DND-41 (cell line): ENCODE measurements around the gene ZNF816.

Experiments used
- ATAC-seq: fragments of 200-7000 bp; cut with Tn5 transposase; 3 replicates; pipeline ENCODE4 v1.9.1; 2021; ENCODE audit warnings: low read depth; ENCODE audit not compliant: insufficient read depth
- DNase-seq: peaks from one replicate; pipeline ENCODE4 v3.0.0-alpha.2; 2020
- H2AFZ ChIP-seq: 2 replicates; pipeline ENCODE4 v1.6.0; 2012; ENCODE audit warnings: low read depth, low read length
- H3K27ac ChIP-seq: 2 replicates; pipeline ENCODE4 v1.5.1; 2012; ENCODE audit warnings: low read length, inconsistent platforms
- H3K27me3 ChIP-seq: fragments of 200-600 bp; sonication (generic); 2 replicates; pipeline ENCODE4 v1.6.0; 2012; ENCODE audit warnings: low read length, mild to moderate bottlenecking, inconsistent platforms; ENCODE audit not compliant: insufficient read depth, poor library complexity
- H3K36me3 ChIP-seq: 2 replicates; pipeline ENCODE4 v1.5.1; 2012; ENCODE audit warnings: low read length, inconsistent platforms; ENCODE audit not compliant: insufficient read depth
- H3K4me1 ChIP-seq: 2 replicates; pipeline ENCODE4 v1.5.1; 2012; ENCODE audit warnings: mild to moderate bottlenecking, low read length; ENCODE audit not compliant: insufficient read depth
- H3K4me2 ChIP-seq: 2 replicates; pipeline ENCODE4 v1.6.0; 2012; ENCODE audit warnings: mild to moderate bottlenecking, moderate library complexity, low read length, inconsistent platforms; ENCODE audit not compliant: insufficient read depth
- H3K4me3 ChIP-seq, 2 experiments: fragments of 200-600 bp in 1 of 2; shearing (Covaris generic) in 1 of 2; 2 replicates each; pipeline ENCODE4 v1.5.1; 2012 to 2016; ENCODE audit warnings: inconsistent platforms in 2 of 2, low read length in 2 of 2, mild to moderate bottlenecking in 2 of 2, low read depth in 1 of 2, moderate library complexity in 1 of 2
- H3K79me2 ChIP-seq: 2 replicates; pipeline ENCODE4 v1.6.0; 2012; ENCODE audit warnings: low read length, inconsistent platforms; ENCODE audit not compliant: insufficient read depth
- H3K9ac ChIP-seq: 2 replicates; pipeline ENCODE4 v1.6.0; 2012; ENCODE audit warnings: low read depth, mild to moderate bottlenecking, inconsistent platforms, low read length, moderate library complexity
- H3K9me3 ChIP-seq: 2 replicates; pipeline ENCODE4 v1.5.1; 2012; ENCODE audit warnings: low read length, moderate library complexity, mild to moderate bottlenecking, inconsistent platforms; ENCODE audit not compliant: insufficient read depth, severe bottlenecking
- H4K20me1 ChIP-seq: 2 replicates; pipeline ENCODE4 v1.6.0; 2012; ENCODE audit warnings: low read length; ENCODE audit not compliant: insufficient read depth
- EZH2 ChIP-seq: IDR thresholded peaks from 3 replicates; pipeline ENCODE4 v1.6.1; 2012; ENCODE audit warnings: borderline replicate concordance, low read depth, mild to moderate bottlenecking, moderate library complexity, low read length, inconsistent platforms; ENCODE audit not compliant: severe bottlenecking
- TF ChIP-seq, protein P1 (sequence below): IDR thresholded peaks from 2 replicates; pipeline ENCODE4 v1.5.1; 2012; ENCODE audit warnings: borderline replicate concordance, low read length, moderate library complexity, mild to moderate bottlenecking; ENCODE audit not compliant: poor library complexity, severe bottlenecking; ENCODE audit errors: extremely low read depth

The ZNF816 gene

DNA sequence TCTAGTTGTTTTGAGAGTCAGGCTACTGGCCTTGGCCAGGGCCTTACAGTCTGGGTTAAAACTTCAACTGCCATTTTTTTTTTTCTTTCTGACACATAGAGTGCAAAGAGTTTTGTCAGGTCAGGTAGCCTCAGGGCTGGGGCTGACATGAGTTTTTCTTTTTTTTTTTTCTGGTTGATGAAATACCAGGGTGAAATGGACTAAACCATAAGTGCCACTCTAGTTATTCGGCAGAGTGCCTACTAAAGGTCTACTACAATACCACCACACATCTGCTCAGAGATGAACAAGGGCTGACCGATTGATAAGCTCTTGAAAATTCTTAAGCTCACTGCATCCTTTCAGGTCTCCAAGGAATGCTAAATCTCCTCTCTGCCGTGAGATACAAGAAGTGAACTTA, 60.8 kb downstream of the ZNF816 start:
- H3K4me1 ChIP-seq = peaks cover 8% of the 10 kb centered on the region
- no peak for ATAC-seq
- H4K20me1 ChIP-seq = no peaks in the 10 kb centered on the region
- no peak overlapping the region for H3K4me3 ChIP-seq
- peaks cover 6% of the 10 kb centered on the region for H3K79me2 ChIP-seq
- peaks cover 10% of the 10 kb centered on the region for H3K36me3 ChIP-seq
- H3K9me3 ChIP-seq = no peaks in the 10 kb centered on the region
- H3K27me3 ChIP-seq = no peaks in the 10 kb centered on the region
- no peak for DNase-seq
- TF ChIP-seq, protein P1, sequence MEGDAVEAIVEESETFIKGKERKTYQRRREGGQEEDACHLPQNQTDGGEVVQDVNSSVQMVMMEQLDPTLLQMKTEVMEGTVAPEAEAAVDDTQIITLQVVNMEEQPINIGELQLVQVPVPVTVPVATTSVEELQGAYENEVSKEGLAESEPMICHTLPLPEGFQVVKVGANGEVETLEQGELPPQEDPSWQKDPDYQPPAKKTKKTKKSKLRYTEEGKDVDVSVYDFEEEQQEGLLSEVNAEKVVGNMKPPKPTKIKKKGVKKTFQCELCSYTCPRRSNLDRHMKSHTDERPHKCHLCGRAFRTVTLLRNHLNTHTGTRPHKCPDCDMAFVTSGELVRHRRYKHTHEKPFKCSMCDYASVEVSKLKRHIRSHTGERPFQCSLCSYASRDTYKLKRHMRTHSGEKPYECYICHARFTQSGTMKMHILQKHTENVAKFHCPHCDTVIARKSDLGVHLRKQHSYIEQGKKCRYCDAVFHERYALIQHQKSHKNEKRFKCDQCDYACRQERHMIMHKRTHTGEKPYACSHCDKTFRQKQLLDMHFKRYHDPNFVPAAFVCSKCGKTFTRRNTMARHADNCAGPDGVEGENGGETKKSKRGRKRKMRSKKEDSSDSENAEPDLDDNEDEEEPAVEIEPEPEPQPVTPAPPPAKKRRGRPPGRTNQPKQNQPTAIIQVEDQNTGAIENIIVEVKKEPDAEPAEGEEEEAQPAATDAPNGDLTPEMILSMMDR = no peak
- TF ChIP-seq EZH2 = no peak
- no peak overlapping the region for H3K27ac ChIP-seq
- no peak overlapping the region for H3K9ac ChIP-seq
- H3K4me2 ChIP-seq = no peak overlapping the region
- H2AFZ ChIP-seq = no peak overlapping the region
